H9 (cell line): ENCODE data around the gene CCDC177. TPM values are rescaled to one million over a fixed set of nuclear protein-coding genes. Genes with fewer than 3 reads are reported as not detected.

Experiments used
- DNase-seq: peaks from one replicate; pipeline ENCODE4 v3.0.0-alpha.2; 2017
- H2AFZ ChIP-seq: one replicate; pipeline ENCODE4 v1.6.1; 2013; ENCODE audit warnings: mild to moderate bottlenecking, low read length, control low read depth, moderate library complexity
- H2AK5ac ChIP-seq: 2 replicates; pipeline ENCODE4 v1.6.1; 2013; ENCODE audit warnings: low read length, control low read depth, mixed read lengths; ENCODE audit not compliant: insufficient read length
- H2BK120ac ChIP-seq: one replicate; pipeline ENCODE4 v1.6.1; 2013; ENCODE audit warnings: low read depth, mild to moderate bottlenecking, low read length, control low read depth, inconsistent platforms; ENCODE audit not compliant: poor library complexity, severe bottlenecking
- H2BK12ac ChIP-seq: 2 replicates; pipeline ENCODE4 v1.6.1; 2013; ENCODE audit warnings: low read length, control low read depth, mixed read lengths, low read depth; ENCODE audit not compliant: insufficient read length
- H2BK15ac ChIP-seq: 2 replicates; pipeline ENCODE4 v1.6.1; 2013; ENCODE audit warnings: low read depth, low read length, control low read depth
- H2BK20ac ChIP-seq: one replicate; pipeline ENCODE4 v1.6.1; 2013; ENCODE audit warnings: low read depth, mild to moderate bottlenecking, low read length, control low read depth, inconsistent platforms; ENCODE audit not compliant: poor library complexity, severe bottlenecking
- H2BK5ac ChIP-seq: 2 replicates; pipeline ENCODE4 v1.6.1; 2013; ENCODE audit warnings: low read length, control low read depth, mixed read lengths; ENCODE audit not compliant: insufficient read length
- H3K14ac ChIP-seq: 2 replicates; pipeline ENCODE4 v1.6.1; 2013; ENCODE audit warnings: low read length, control low read depth; ENCODE audit not compliant: insufficient read depth
- H3K18ac ChIP-seq: 2 replicates; pipeline ENCODE4 v1.6.1; 2013; ENCODE audit warnings: low read depth, mild to moderate bottlenecking, mixed read lengths, low read length, control low read depth; ENCODE audit not compliant: insufficient read length
- H3K23ac ChIP-seq: 2 replicates; pipeline ENCODE4 v1.6.1; 2013; ENCODE audit warnings: low read length, control low read depth, mixed read lengths, low read depth; ENCODE audit not compliant: insufficient read length
- H3K23me2 ChIP-seq: 2 replicates; pipeline ENCODE4 v1.6.1; 2013; ENCODE audit warnings: low read depth, mild to moderate bottlenecking, mixed read lengths, low read length, control low read depth; ENCODE audit not compliant: insufficient read length, poor library complexity, severe bottlenecking
- H3K27ac ChIP-seq: 2 replicates; pipeline ENCODE4 v1.5.1; 2013; ENCODE audit warnings: low read length, control low read depth, mixed read lengths, low read depth; ENCODE audit not compliant: insufficient read length
- H3K27me3 ChIP-seq: 2 replicates; pipeline ENCODE4 v1.6.1; 2013; ENCODE audit warnings: low read length, control low read depth, inconsistent platforms; ENCODE audit not compliant: insufficient read depth
- H3K4ac ChIP-seq: 2 replicates; pipeline ENCODE4 v1.6.1; 2013; ENCODE audit warnings: low read depth, mild to moderate bottlenecking, control low read depth, inconsistent platforms, low read length, moderate library complexity
- H3K4me1 ChIP-seq: 2 replicates; pipeline ENCODE4 v1.6.1; 2013; ENCODE audit warnings: low read length, control low read depth, inconsistent platforms; ENCODE audit not compliant: insufficient read depth
- H3K4me2 ChIP-seq: 2 replicates; pipeline ENCODE4 v1.6.1; 2013; ENCODE audit warnings: low read length, control low read depth, mixed read lengths; ENCODE audit not compliant: insufficient read length, insufficient read depth
- H3K56ac ChIP-seq: 2 replicates; pipeline ENCODE4 v1.6.1; 2013; ENCODE audit warnings: low read depth, mild to moderate bottlenecking, mixed read lengths, low read length, control low read depth; ENCODE audit not compliant: insufficient read length
- H3K79me1 ChIP-seq: 2 replicates; pipeline ENCODE4 v1.6.1; 2013; ENCODE audit warnings: low read depth, mild to moderate bottlenecking, moderate library complexity, low read length, control low read depth, inconsistent platforms; ENCODE audit not compliant: insufficient read depth, poor library complexity, severe bottlenecking
- H3K79me2 ChIP-seq: 2 replicates; pipeline ENCODE4 v1.6.1; 2013; ENCODE audit warnings: low read length, control low read depth, inconsistent platforms; ENCODE audit not compliant: insufficient read depth
- H3K9ac ChIP-seq: 2 replicates; pipeline ENCODE4 v1.6.1; 2013; ENCODE audit warnings: low read length, control low read depth, mixed read lengths; ENCODE audit not compliant: insufficient read length; ENCODE audit errors: extremely low read depth
- H3K9me3 ChIP-seq: one replicate; pipeline ENCODE4 v1.6.1; 2013; ENCODE audit warnings: low read depth, low read length, inconsistent platforms; ENCODE audit not compliant: control insufficient read depth
- H3T11ph ChIP-seq: one replicate; pipeline ENCODE4 v1.6.1; 2013; ENCODE audit warnings: mild to moderate bottlenecking, low read length, control low read depth, inconsistent platforms
- H4K20me1 ChIP-seq: one replicate; pipeline ENCODE4 v1.6.1; 2013; ENCODE audit not compliant: control insufficient read depth, insufficient read length, insufficient read depth
- H4K5ac ChIP-seq: 2 replicates; pipeline ENCODE4 v1.6.1; 2013; ENCODE audit warnings: low read depth, mild to moderate bottlenecking, mixed read lengths, low read length, control low read depth; ENCODE audit not compliant: insufficient read length
- H4K8ac ChIP-seq: replicated peaks from 2 replicates; pipeline ENCODE4 v1.6.1; 2013; ENCODE audit warnings: low read length, control low read depth, mixed read lengths, low read depth; ENCODE audit not compliant: insufficient read length
- H4K91ac ChIP-seq: 2 replicates; pipeline ENCODE4 v1.6.1; 2013; ENCODE audit warnings: low read depth, mild to moderate bottlenecking, moderate library complexity, mixed read lengths, low read length, control low read depth; ENCODE audit not compliant: insufficient read length
- H3K27ac Mint-ChIP-seq, 3 experiments: 2 replicates in 2 of 3; 3 replicates in 1 of 3; pipeline ENCODE4 v1.8.0; 2020 to 2021; ENCODE audit warnings: mixed read lengths in 3 of 3, mild to moderate bottlenecking in 1 of 3, moderate library complexity in 1 of 3
- H3K27me3 Mint-ChIP-seq: 2 replicates; pipeline ENCODE4 v1.8.0; 2021; ENCODE audit warnings: low read depth, mild to moderate bottlenecking, moderate library complexity, mixed read lengths
- H3K36me3 Mint-ChIP-seq, 3 experiments: 2 replicates in 2 of 3; 3 replicates in 1 of 3; pipeline ENCODE4 v1.8.0; 2020 to 2021; ENCODE audit warnings: low read depth in 3 of 3, mixed read lengths in 3 of 3; ENCODE audit not compliant: insufficient read depth in 1 of 3
- H3K4me1 Mint-ChIP-seq, 2 experiments: 2 replicates each; pipeline ENCODE4 v1.8.0; 2020; ENCODE audit warnings: mixed read lengths in 2 of 2
- H3K4me3 Mint-ChIP-seq, 2 experiments: 2 replicates in 1 of 2; 3 replicates in 1 of 2; pipeline ENCODE4 v1.8.0; 2020 to 2021; ENCODE audit warnings: mild to moderate bottlenecking in 2 of 2, mixed read lengths in 2 of 2, moderate library complexity in 1 of 2
- H3K9me3 Mint-ChIP-seq, 2 experiments: 2 replicates in 1 of 2; 3 replicates in 1 of 2; pipeline ENCODE4 v1.8.0; 2020; ENCODE audit warnings: mild to moderate bottlenecking in 2 of 2, mixed read lengths in 2 of 2, moderate library complexity in 1 of 2
- WGBS: extraction: QIAGEN DNeasy Blood & Tissue Kit; methylation state at CpG from one replicate; pipeline ENCODE4 v1.1.7; 2013; ENCODE audit warnings: missing lambda C conversion rate, low lambda C conversion rate, mixed read lengths; ENCODE audit not compliant: insufficient read length; ENCODE audit errors: extremely low coverage; 5-methylcytosine and 5-hydroxymethylcytosine counted together
- total RNA-seq: library from RNA; stranded (reverse); gene quantifications from 2 replicates; pipeline ENCODE4 v1.2.1, GENCODE V29; 2021
- TF ChIP-seq, protein P1 (sequence below): fragments of 200-600 bp; sonication (generic); conservative IDR thresholded peaks from 3 replicates; pipeline ENCODE4 v1.8.0; 2021; ENCODE audit warnings: antibody characterized with exemption, mild to moderate bottlenecking

CCDC177 gene
- total RNA-seq, 1 experiment from 2014 or later: 6.1 TPM

DNA sequence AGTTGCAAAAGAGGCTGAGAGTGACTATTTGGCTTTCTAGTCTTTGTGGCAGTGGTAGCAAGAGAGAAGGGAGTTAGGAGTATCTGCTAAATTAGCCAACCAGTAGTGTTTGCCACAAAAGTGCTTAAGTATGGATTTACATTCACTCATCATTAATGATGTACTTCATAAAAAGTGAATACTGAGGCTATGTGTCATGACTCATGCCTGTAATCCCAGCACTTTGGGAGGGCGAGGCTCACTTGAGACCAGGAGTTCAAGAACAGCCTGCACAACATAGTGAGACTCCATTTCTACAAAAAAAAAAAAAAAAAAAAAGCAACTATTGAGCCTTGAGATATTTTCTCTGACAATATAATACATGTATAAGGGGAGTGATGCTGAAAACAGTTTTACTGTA, 36.8 kb downstream of the CCDC177 start:
- TF ChIP-seq, protein P1, sequence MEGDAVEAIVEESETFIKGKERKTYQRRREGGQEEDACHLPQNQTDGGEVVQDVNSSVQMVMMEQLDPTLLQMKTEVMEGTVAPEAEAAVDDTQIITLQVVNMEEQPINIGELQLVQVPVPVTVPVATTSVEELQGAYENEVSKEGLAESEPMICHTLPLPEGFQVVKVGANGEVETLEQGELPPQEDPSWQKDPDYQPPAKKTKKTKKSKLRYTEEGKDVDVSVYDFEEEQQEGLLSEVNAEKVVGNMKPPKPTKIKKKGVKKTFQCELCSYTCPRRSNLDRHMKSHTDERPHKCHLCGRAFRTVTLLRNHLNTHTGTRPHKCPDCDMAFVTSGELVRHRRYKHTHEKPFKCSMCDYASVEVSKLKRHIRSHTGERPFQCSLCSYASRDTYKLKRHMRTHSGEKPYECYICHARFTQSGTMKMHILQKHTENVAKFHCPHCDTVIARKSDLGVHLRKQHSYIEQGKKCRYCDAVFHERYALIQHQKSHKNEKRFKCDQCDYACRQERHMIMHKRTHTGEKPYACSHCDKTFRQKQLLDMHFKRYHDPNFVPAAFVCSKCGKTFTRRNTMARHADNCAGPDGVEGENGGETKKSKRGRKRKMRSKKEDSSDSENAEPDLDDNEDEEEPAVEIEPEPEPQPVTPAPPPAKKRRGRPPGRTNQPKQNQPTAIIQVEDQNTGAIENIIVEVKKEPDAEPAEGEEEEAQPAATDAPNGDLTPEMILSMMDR: no peak
- no peak overlapping the region for H4K91ac ChIP-seq
- no peak overlapping the region for H2BK15ac ChIP-seq
- H3K14ac ChIP-seq: no peak overlapping the region
- Mint-ChIP-seq H3K9me3 (no peaks in the 10 kb centered on the region), H3K27me3 (peaks cover 3% of the 10 kb centered on the region; the same call in 1 of the 2 replicates), H3K4me3 (no peak overlapping the region), H3K4me1 (peaks cover 4 to 9% of the 10 kb centered on the region in 2 experiments), H3K36me3 (no peaks in the 10 kb centered on the region), H3K27ac (no peak overlapping the region)
- no peak overlapping the region for H2BK12ac ChIP-seq
- H4K20me1 ChIP-seq: no peaks in the 10 kb centered on the region
- H2BK5ac ChIP-seq: no peak overlapping the region
- H3K79me1 ChIP-seq: no peaks in the 10 kb centered on the region
- no peaks in the 10 kb centered on the region for H3K23me2 ChIP-seq
- H4K8ac ChIP-seq: no peak overlapping the region
- H3K4me1 ChIP-seq: no peaks in the 10 kb centered on the region
- no peak overlapping the region for H2AFZ ChIP-seq
- H3K4me2 ChIP-seq: no peak overlapping the region
- H3K27ac ChIP-seq: no peak overlapping the region
- no peak overlapping the region for H3K4ac ChIP-seq
- no peaks in the 10 kb centered on the region for H3K79me2 ChIP-seq
- no peak overlapping the region for H3K9ac ChIP-seq
- H3K56ac ChIP-seq: no peak overlapping the region
- H3K27me3 ChIP-seq: no peaks in the 10 kb centered on the region
- no peak overlapping the region for H2AK5ac ChIP-seq
- no peak for DNase-seq
- H3K23ac ChIP-seq: no peak overlapping the region
- no peak overlapping the region for H4K5ac ChIP-seq
- H3T11ph ChIP-seq: no peak overlapping the region
- no peaks in the 10 kb centered on the region for H3K9me3 ChIP-seq
- no peak overlapping the region for H2BK120ac ChIP-seq
- H3K18ac ChIP-seq: no peak overlapping the region
- no peak overlapping the region for H2BK20ac ChIP-seq
- no CpG with 5 or more reads among the region's 1 CpG for WGBS
